Amygdala (tissue), 56 donors: Measurements from ENCODE around the gene EYS.

ENCODE experiments used
- DNase-seq, 56 donors: peaks; one replicate each; lab custom pipeline; 2025; lab: John Stamatoyannopoulos, UW

Gene EYS

GRCh38 chr6:64411226-64411625 lies 1295.8 kb downstream of the EYS start:
- DNase-seq = no peak

- DNase-seq = no peak
These were observed 1297.1 kb downstream of the EYS start for GRCh38 chr6:64409948-64410347.

- DNase-seq = no peak
These were observed 1302.6 kb downstream of the EYS start for GRCh38 chr6:64404396-64404795.

- DNase-seq = no peak
These were observed 1323.7 kb downstream of the EYS start for GRCh38 chr6:64383277-64383676.

GRCh38 chr6:64376394-64376793 lies 1330.6 kb downstream of the EYS start:
- no peak for DNase-seq

GRCh38 chr6:64357430-64357829 lies 1349.6 kb downstream of the EYS start:
- DNase-seq = no peak

GRCh38 chr6:64347411-64347810 lies 1359.6 kb downstream of the EYS start:
- DNase-seq = no peak

GRCh38 chr6:64335195-64335594 lies 1371.8 kb downstream of the EYS start:
- DNase-seq = no peak

GRCh38 chr6:64334636-64335035 lies 1372.4 kb downstream of the EYS start:
- DNase-seq = no peak

- peak in 46 of 56 donors; percentile 1 to 81 (median 30) for DNase-seq
These were observed 1376.2 kb downstream of the EYS start for GRCh38 chr6:64330694-64331307.

GRCh38 chr6:64326939-64327338 lies 1380.1 kb downstream of the EYS start:
- DNase-seq = no peak

- DNase-seq = no peak
These were observed 1381.9 kb downstream of the EYS start for GRCh38 chr6:64325093-64325492.

GRCh38 chr6:64310214-64310613 lies 1396.8 kb downstream of the EYS start:
- no peak for DNase-seq

GRCh38 chr6:64301307-64302236 lies 1405.5 kb downstream of the EYS start:
- no peak for DNase-seq

GRCh38 chr6:64299176-64299575 lies 1407.8 kb downstream of the EYS start:
- DNase-seq = no peak

GRCh38 chr6:64294034-64294433 lies 1413.0 kb downstream of the EYS start:
- no peak for DNase-seq

GRCh38 chr6:64293298-64293697 lies 1413.7 kb downstream of the EYS start:
- DNase-seq = no peak

- no peak for DNase-seq
These were observed 1416.2 kb downstream of the EYS start for GRCh38 chr6:64290867-64291266.

- no peak for DNase-seq
These were observed 1417.1 kb downstream of the EYS start for GRCh38 chr6:64289931-64290330.

- no peak for DNase-seq
These were observed 1418.7 kb downstream of the EYS start for GRCh38 chr6:64288351-64288750.

GRCh38 chr6:64281167-64281566 lies 1425.9 kb downstream of the EYS start:
- no peak for DNase-seq

- DNase-seq = peak in 15 of 56 donors; percentile 0 to 60 (median 4)
These were observed 1426.5 kb downstream of the EYS start for GRCh38 chr6:64280569-64280968.
